Neutrophil (primary cell): ENCODE measurements around the gene CENPA.

Experiments used
- H3K27ac ChIP-seq: fragments of 200-600 bp; sonication (generic); 2 replicates; pipeline ENCODE4 v1.5.1; 2016; ENCODE audit warnings: mild to moderate bottlenecking, moderate library complexity
- H3K27me3 ChIP-seq: fragments of 200-600 bp; sonication (generic); 2 replicates; pipeline ENCODE4 v1.6.0; 2016; ENCODE audit warnings: mild to moderate bottlenecking
- H3K36me3 ChIP-seq: fragments of 200-600 bp; sonication (generic); 2 replicates; pipeline ENCODE4 v1.5.1; 2017
- H3K4me1 ChIP-seq, 2 experiments: fragments of 200-600 bp in 1 of 2; sonication (generic) in 1 of 2; 1 replicate in 1 of 2; 2 replicates in 1 of 2; pipeline versions ENCODE4 v1.5.1 to v1.6.1; 2013 to 2016; ENCODE audit warnings: low read depth in 1 of 2, low read length in 1 of 2, mild to moderate bottlenecking in 1 of 2, moderate library complexity in 1 of 2; ENCODE audit not compliant: control insufficient read depth in 1 of 2, insufficient read depth in 1 of 2
- H3K4me3 ChIP-seq, 2 experiments: fragments of 200-600 bp in 1 of 2; sonication (generic) in 1 of 2; 1 replicate in 1 of 2; 2 replicates in 1 of 2; pipeline ENCODE4 v1.5.1; 2013 to 2016; ENCODE audit warnings: low read depth in 1 of 2, low read length in 1 of 2, mild to moderate bottlenecking in 1 of 2, moderate library complexity in 1 of 2
- H3K9me3 ChIP-seq: fragments of 200-600 bp; sonication (generic); 2 replicates; pipeline ENCODE4 v1.5.1; 2016
- TF ChIP-seq, protein P1 (sequence below): fragments of 200-600 bp; sonication (generic); IDR thresholded peaks from 2 replicates; pipeline ENCODE4 v1.5.1; 2016; ENCODE audit warnings: antibody characterized with exemption

CENPA gene

DNA sequence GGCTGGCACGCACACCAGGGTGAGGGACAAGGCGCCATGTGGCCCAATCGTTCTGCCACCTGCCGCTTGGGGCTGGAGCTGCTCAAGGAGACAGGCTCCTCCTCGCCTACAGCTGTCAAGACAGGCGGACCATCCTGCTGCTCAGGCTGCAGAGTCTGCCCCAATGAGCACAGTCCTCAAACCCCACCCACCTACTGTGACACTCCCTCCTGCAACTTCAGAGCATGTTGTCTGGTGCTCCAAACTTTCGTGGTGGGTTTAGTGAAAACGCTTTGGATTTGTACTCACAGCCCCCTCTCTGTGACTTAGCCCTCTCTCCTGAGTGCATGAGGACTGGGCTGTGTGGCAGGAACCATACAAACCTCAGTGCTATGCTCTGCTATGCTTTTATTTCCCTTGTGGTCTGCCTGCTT, 45.0 kb upstream of the CENPA start:
- peaks cover 33% of the 10 kb centered on the region for H3K27me3 ChIP-seq
- TF ChIP-seq, protein P1, sequence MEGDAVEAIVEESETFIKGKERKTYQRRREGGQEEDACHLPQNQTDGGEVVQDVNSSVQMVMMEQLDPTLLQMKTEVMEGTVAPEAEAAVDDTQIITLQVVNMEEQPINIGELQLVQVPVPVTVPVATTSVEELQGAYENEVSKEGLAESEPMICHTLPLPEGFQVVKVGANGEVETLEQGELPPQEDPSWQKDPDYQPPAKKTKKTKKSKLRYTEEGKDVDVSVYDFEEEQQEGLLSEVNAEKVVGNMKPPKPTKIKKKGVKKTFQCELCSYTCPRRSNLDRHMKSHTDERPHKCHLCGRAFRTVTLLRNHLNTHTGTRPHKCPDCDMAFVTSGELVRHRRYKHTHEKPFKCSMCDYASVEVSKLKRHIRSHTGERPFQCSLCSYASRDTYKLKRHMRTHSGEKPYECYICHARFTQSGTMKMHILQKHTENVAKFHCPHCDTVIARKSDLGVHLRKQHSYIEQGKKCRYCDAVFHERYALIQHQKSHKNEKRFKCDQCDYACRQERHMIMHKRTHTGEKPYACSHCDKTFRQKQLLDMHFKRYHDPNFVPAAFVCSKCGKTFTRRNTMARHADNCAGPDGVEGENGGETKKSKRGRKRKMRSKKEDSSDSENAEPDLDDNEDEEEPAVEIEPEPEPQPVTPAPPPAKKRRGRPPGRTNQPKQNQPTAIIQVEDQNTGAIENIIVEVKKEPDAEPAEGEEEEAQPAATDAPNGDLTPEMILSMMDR: no peak
- no peak overlapping the region for H3K27ac ChIP-seq
- H3K4me1 ChIP-seq: no peaks in the 10 kb centered on the region
- no peaks in the 10 kb centered on the region for H3K36me3 ChIP-seq
- H3K9me3 ChIP-seq: no peaks in the 10 kb centered on the region
- no peak overlapping the region for H3K4me3 ChIP-seq

DNA sequence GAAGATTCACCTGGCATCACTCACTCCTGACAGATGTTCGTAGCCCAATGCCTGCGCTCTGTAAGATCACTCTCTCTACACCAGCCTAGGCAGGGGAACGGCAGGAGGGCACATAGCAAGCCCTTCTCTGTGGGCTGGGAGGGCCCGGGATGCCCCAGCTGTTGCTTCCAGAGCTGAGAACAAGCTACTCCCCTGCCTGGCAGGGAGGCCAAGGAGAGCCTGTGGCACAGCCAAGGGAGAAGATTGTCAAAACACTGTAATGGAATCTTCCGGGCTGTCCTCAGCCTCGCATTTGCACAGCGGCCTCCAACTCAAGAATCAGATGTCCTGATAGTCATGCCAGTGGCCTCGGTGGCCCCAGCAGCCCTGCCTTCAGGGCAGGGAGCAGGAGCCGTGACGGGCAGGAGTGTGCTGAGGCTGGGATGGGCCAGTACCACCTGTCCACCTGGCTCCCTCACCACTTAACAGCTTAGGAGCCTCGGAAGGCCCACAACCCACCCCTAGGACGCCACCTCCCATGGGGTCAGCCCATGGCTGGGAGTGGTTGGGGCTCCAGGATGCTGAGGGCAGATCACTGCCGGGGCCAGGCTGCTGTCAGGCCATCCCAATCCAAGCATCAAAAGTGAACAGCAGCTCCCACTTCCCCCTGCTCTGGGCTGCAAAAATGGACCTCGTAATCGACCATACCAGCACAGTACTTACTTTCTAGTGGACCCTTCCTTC, 43.6 kb upstream of the CENPA start:
- Histone ChIP-seq H3K4me1 (no peaks in the 10 kb centered on the region), H3K9me3 (no peaks in the 10 kb centered on the region), H3K36me3 (no peaks in the 10 kb centered on the region), H3K27me3 (peaks cover 29% of the 10 kb centered on the region), H3K4me3 (no peak overlapping the region), H3K27ac (no peak overlapping the region)
- TF ChIP-seq, protein P1: no peak

DNA sequence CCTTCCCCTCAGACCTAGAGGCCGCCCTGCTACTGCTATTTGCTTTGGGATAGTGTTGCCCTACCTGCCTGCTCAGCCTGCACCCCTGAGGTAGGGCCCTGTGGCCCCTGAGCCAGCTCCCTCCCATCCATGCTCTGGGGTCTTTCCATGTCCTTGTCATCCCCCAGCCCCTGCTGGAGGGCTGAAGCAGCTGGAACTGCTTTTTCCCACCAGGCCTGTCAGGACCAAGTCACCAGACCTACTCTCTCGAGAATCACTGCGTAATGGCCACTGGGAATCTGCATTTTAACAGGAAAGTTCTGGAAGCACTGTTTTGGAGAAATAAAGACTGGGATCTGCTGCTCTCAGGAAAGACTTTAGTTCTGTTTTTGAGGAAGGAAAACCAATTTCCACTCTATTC, 42.0 kb upstream of the CENPA start:
- no peaks in the 10 kb centered on the region for H3K9me3 ChIP-seq
- H3K36me3 ChIP-seq: no peaks in the 10 kb centered on the region
- TF ChIP-seq, protein P1: no peak
- no peaks in the 10 kb centered on the region for H3K4me1 ChIP-seq
- H3K4me3 ChIP-seq: no peak overlapping the region
- no peak overlapping the region for H3K27ac ChIP-seq
- peaks cover 23% of the 10 kb centered on the region for H3K27me3 ChIP-seq

DNA sequence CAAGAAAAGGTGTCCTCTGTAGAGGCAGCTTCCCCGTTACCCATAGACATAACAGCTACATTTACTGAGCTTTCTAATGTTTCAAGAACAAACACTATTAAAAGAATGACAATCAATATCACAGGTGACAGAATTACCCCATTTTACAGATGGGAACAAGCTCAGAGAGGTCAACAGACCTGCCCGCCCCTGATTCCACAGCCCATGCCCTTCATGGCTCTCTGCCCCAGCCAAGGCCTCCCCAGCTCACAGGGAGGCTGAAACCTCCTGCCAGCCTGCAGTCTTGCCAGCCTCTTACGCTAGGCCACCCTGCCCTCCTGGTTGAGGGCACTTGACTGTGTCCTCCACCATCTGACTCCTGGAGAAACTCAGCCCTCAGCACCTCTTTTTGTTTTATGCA, 40.9 kb upstream of the CENPA start:
- TF ChIP-seq, protein P1: no peak
- Histone ChIP-seq H3K27me3 (peaks cover 20% of the 10 kb centered on the region), H3K9me3 (no peaks in the 10 kb centered on the region), H3K4me3 (no peak overlapping the region), H3K4me1 (no peaks in the 10 kb centered on the region), H3K36me3 (no peaks in the 10 kb centered on the region), H3K27ac (no peak overlapping the region)

DNA sequence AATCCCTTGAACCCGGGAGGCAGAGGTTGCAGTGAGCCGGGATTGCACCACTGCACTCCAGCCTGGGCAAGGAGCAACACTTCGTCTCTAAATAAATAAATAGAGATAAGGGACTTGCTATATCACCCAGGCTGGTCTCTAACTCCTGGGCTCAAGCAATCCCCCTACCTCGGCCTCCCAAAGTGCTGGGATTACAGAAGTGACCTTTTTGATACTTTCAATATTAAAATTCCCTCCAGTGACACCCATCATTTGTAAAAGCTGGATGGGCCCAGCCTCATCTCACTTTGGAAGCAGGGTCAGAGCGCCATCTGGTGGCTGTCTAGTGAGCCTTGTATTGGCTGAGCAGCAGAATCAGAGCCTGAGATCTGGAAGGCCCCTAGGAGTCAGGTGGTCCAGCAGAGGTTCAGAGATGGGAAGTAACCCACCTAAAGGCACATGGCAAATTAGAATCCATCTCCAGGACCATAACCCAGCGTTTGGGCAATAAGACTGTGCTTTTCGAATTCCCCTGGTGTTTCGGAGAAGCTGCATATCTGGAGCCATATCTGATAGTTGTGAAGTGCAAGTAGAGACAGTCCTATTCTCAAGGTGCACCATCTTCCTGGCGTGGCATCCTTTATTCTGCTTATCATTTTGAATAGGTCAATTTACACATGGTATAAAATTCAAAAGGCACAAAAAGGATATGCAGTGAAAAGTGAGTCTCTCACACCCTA, 40.1 kb upstream of the CENPA start:
- H3K27ac ChIP-seq: no peak overlapping the region
- no peak overlapping the region for H3K4me3 ChIP-seq
- TF ChIP-seq, protein P1: peak; percentile 63
- no peaks in the 10 kb centered on the region for H3K9me3 ChIP-seq
- peaks cover 11% of the 10 kb centered on the region for H3K27me3 ChIP-seq
- no peaks in the 10 kb centered on the region for H3K36me3 ChIP-seq
- H3K4me1 ChIP-seq: no peaks in the 10 kb centered on the region
